G401.6 (cell line): ENCODE measurements around the gene ITGB1BP1.

Experiments
- FAIRE-seq: peaks from 2 replicates; lab custom pipeline; 2012; peaks lifted over from hg19 to GRCh38; lab: Jason Lieb, UNC

Gene ITGB1BP1, protein sequence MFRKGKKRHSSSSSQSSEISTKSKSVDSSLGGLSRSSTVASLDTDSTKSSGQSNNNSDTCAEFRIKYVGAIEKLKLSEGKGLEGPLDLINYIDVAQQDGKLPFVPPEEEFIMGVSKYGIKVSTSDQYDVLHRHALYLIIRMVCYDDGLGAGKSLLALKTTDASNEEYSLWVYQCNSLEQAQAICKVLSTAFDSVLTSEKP

DNA sequence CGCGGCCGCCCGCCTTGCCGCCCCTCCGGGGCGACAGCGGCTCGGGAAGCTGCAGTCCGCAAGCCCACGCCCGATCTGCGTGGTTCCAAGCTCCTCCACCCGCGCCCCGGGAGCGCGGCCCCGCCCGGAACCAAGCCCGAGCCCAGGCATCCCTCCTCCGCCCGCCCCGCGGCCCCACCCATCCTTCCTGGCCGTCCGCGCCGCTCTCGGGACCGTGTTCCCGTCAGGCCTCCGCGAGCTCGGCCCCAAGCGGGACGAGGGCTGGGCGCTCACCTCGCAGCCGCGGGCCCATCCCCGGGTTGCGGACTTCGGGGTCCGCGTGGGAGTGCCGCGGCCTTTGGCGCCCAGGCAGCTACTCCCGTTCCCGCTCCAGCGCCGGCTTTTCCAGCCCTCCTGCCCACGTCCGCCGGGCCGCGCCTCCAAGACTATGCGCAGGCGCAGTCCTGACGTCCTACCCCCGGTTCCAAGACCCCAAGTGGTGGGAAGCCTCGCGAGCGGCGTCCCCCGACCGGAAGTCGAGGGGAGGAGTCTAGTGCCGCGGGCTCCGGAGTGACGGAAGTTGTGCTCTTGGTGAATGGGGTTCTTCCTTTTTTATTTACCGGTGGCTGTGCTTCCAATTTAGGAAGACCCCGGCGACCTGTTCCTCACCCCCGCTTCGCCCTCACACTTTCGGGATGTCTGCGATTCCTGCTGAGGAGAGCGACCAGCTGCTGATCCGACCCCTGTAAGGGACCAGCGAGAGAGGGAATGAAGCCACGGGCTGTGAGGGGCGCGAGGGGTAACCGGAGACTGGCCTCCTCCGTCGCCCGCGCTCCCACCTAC, at the start of gene ITGB1BP1, which contains the start of gene CPSF3:
Gene ITGB1BP1, minus strand, starts transcription at position 429 of the 822 bp plus-strand sequence. CDS start 4,831 bp downstream, outside the sequence.
Gene CPSF3, plus strand, starts transcription at position 555 of the 822 bp plus-strand sequence. Its CDS starts 120 bp downstream, at position 675.
- peak; percentile 94 for FAIRE-seq

DNA sequence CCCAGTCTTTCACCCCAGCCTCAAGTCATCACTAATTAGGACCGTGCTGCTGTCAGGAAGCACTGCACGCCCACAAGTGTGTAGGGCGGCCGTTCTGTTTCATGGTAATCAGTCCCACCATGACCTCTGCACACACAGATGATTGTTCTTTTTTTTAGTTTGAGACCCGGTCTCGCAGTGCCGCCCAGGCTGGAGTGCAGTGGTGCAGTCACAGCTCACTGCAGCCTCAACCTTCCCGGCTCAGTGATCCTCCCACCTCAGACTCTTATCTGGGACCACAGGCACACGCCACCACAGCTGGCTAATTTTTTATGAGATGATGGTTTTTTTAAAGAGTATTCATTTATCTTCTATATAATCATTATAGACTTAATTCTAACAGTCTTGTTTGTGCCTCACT, 49.2 kb upstream of the ITGB1BP1 start:
- FAIRE-seq, result no peak

DNA sequence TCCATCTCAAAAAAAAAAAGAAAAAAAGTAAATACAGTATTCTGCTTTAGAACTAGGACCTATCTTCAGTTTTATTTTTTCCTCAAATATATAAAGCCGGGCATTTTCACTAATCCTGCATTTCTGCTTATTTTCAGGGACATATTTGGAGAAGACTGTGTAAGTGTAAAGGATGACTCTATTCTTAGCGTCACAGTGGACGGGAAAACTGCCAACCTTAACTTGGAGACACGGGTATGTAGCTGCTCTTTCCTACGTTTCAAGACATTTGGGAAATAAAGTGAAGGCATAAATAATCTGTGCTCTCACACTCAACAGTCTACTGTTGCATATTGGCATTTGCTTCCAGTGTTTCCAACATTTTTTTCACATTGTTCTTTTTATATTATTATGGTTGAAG, 47.9 kb upstream of the ITGB1BP1 start:
- no peak for FAIRE-seq

DNA sequence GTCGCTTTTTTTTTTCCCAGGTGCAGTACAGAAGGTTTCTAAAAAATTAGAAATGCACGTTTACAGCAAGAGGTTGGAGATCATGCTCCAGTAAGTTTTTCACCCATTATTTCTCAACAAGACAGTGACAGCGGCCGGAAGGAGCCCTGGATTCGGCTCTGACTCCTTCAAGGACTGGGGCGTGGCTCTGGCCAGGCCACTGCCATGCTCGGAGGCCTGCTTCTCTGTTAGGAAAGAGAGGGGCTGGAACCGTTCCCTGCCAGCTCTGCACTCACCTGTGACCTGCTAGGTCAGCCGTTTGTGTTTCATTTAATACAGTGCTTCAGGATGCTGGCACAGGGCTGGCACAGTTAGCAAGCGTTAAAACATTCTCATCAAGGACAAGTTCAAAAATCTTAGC, 44.4 kb upstream of the ITGB1BP1 start:
- FAIRE-seq, result no peak

DNA sequence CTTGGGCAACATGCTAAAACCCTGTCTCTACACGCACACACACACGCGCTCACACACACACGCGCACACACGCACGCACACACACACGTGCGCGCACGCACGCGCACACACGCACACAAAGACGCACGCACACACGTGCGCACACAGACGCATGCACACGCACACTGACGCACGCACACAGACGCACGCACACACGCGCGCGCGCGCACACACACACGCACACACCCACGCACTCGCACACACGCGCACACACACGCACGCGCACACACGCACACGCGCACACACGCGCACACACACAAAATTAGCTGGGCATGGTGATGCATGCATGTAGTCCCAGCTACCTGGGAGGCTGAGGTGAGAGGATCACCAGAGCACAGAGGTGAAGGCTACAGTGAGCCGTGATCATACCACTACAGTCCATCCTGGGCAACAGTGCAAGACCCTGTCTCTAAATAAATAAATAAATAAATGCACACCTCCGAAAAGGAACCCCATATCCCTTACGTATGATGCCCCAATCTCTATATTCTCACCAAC, 42.9 kb upstream of the ITGB1BP1 start:
- no peak for FAIRE-seq

DNA sequence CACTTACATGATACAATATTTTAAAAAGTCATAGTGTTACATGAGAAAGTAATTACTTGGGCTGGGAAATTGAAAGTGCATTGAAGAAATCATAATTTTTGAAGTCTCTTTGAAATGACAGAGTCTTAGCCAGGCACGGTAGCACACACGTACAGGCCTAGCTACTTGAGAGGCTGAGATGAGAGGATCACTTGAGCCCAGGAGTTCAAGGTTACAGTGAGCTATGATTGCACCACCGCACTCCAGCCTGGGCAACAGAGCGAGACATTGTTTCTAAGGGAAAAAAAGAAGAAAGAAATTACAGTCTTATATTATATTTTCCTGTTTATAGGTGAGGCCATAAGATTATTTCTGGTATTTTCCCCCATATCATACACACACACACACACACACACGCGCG, 41.8 kb upstream of the ITGB1BP1 start:
- FAIRE-seq, result no peak

DNA sequence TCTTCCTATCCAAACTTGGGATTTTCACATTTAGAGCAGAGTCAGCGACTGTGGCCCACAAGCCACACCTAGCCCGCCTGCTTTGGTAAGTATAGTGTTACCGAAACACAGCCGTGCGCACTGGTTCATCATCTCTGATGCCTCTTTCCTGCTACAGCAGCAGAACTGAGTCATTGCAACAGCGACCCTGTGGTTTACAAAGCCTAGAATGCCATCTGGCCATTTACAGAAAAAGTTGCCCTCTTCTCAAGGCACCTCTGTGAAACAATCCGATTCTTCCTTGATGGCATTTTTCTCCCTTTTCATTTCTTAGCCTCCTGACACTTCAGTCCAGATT, 40.3 kb upstream of the ITGB1BP1 start:
- no peak for FAIRE-seq

DNA sequence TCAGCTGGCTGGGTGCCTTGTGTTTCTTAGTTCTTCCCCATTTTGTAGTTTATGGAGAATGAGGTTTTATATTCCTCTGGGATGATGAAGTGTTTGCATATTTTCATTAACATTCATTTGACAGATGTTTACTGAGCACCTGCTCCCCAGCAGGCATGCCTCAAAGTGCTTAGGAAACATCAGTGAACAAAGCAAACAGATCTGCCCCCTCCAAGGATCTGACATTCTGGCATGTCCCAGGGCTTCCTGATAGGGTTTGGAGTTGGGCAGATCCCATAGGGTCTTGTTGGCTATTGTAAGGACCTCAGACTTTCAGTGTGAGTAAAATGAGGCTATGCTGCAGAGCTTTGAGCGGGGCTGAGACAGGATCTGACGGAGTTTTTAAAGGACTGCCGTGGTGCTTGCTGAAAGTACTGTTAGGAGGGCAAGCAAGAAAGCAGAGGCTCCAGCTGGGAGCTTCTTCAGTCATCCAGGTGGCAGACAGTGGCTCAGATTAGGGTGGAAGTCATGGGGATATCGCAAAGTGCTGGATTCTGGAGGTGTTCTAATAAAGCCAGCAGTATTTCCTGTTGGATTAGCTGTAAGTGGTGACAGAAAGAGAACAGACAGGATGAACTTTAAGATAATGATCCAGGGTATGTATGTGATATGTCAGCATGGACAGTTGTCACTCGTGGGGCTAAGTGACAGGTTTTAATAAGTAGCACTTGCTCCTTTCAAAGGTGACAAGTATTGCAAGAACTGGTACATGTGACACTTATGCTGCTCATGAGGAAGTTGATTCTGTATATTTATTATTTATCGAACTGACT, 39.8 kb upstream of the ITGB1BP1 start:
- FAIRE-seq, result no peak

DNA sequence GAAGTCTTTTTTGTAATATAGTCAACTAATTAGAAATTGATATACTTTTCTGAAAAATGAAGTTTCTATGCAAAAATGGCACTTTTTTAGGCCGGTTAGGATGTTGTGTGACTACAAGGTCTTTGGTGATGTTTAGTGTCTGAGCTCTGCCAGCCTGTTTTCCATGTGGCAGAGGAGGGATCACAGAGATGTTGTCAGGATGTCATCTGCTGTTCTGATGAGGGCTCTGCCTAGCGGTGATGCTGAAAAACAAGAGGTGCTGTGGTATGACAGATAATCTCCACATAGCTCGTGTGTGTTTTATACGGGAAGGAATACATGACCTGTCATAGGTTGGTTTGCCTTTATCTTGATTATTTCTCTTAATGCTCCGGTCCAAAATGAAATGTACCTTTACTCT, 39.0 kb upstream of the ITGB1BP1 start:
- no peak for FAIRE-seq

DNA sequence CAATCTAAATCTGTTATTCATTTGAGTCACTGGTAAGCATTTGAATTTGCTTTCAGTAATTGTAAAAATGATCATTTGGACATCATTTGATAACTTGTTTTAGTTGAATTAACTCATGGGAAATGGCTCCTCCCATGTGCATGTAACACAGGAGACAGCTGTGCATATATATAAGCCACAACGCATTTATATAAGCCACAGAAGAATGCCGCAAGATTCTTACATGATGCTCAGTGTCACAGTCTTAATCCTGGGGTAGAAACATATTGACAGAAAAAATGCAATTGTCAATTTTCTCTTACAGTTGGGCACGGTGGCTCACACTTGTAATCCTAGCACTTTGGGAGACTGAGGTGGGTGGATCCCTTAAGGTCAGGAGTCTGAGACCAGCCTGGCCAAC, 37.8 kb upstream of the ITGB1BP1 start:
- no peak for FAIRE-seq

DNA sequence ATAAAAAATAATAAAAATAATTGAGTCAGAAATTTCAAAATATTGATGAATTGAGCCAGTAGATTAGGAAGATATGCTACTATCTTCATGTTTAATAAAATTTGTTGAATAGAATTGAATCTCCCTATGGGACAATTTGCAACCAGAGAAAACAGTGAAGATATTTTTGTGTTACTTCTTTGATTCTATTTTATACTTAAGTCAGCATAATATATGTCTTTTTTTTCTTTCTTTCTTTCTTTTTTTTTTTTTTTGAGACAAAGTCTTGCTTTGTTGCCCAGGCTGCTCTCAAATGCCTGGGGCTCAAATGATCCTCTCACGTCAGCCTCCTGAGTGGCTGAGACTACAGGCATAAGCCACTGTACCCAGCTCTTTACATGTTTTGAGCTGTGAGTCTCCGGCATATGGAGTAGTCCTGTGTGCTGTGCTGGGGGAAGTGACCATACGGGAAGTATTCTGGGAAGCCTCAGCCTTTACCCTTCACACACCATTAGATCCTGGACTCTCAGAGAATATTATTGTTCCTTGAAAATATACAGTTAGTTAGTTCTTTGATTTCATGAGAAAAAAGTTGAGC, 37.2 kb upstream of the ITGB1BP1 start:
- FAIRE-seq, result no peak

DNA sequence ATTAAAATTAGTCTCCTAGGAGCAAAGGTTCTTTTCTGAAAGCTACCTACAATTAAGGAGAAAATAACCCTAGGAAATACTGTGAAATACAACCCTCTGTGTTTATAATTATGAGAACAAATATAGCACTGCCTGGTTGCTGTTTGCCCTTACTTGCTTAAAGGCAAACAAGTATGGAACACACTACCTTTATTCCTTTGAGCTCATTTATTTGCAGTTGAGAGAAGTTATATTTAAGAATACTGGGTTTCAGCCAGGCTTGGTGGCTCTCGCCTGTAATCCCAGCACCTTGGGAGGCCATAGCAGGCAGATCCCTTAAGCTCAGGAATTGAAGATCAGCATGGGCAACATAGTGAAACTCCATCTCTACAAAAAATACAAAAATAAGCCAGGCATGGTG, 27.9 kb upstream of the ITGB1BP1 start:
- no peak for FAIRE-seq

DNA sequence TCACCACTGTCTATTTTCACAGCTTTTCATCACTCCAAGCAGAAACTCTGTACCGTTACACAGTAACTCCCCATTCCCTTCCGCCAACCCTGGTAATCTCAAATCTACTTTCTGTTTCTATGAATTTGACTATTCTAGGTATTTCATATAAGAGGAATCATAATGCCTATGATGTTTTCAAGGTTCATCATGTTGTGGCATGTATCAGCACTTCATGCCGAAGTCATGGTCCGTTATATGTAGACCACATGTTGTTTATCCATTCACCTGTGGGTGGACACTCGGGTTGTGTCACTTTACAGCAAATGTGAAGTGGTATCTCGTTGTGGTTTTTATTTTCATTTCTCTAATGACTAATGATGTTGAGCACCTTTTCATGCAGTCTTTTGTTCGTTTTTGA, 21.8 kb upstream of the ITGB1BP1 start:
- no peak for FAIRE-seq

DNA sequence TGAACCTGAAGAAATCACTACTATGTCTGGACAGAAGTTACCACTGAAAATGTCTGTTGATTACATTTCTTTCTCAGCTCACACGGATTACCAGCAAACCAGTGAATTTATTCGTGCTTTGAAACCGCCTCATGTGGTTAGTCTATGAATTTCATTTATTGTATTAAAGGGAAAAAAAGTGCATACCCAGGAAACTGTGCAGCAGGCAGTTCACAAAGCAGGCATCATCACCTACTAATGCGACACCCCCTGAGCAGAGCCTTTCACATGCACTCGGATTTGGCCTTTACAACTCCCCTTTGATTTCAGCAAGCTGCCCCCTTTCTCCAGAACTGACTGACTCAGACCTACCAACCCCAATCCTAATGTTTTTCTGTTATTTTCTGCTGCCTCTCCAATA, 20.2 kb upstream of the ITGB1BP1 start:
- FAIRE-seq, result no peak

DNA sequence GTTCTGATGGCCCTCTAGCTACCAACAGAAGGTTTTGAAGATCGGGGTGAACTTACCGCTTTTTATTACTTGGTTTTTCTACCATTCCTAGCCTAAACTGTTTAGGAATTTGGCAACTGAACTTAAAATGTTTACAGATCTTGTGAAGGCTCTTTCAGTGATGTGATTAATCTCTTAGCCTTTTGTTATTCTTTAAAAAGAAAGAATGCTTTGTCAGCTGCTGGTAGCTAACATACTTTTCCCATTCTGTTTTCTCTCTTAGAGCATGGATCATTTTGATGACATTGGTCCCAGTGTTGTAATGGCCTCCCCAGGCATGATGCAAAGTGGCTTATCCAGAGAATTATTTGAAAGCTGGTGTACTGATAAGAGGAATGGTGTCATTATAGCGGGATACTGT, 18.2 kb upstream of the ITGB1BP1 start:
- no peak for FAIRE-seq

DNA sequence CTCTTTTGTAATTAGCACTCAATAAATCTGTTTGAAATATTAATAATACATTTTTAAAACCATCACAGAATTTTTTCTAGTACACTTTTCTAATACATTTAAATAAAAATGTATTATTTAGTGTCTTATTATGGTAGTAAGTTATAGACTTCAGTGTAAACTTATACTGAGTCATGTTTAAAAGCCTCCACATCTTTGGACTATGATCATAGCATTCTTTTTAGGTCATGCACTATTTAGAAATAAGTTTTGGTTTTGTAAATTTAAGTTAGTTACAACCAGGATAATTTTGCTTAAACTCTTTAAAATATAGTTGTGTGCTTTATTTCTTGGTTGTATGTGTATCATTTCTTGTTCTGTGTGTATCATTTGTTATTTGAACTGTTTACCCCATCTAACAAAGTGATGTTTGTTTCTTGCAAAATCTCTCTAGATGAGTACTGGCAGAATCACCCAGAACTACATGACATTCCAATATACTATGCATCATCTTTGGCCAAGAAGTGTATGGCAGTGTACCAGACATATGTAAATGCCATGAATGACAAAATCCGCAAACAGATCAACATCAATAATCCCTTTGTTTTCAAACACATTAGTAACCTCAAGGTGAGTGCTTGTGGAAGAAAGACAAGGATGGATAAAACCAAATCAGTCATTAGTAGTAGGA, 16.9 kb upstream of the ITGB1BP1 start:
- FAIRE-seq, result peak; percentile 60

DNA sequence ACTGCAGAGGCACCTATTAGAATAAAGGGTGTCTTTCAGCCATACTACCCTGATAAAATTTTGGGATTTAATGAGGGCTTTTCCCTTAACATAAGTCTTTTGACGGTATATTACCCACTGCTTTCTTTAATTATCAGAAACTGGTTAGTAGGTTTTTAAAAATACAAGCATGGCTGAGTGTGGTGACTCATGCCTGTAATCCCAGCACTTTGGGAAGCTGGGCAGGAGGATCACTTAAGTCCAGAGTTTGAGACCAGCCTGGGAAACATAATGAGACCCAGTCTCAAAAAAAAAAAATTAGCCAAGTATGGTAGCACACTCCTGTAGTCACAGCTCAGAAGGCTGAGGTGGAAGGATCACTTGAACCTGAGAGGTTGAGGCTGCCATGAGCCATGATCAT, 16.2 kb upstream of the ITGB1BP1 start:
- no peak for FAIRE-seq

DNA sequence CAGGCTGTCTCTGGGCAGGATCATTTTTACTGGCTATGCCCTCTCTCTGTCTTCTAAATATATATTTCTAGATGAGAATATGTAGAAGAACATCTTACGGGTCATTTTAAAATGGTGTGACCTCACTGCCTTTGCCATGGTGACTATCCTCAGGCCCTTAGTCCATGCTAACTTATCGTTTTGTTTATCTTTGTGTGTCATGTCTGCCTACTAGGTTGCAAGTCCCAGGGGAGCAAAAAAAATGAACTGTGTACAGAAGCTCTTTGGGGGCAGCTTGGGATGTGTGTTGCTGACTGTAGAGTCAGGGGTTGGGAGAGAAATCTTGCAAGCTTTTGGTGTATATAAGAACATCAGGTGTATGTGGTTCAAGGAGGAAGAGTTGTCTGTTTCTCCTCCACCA, 11.2 kb upstream of the ITGB1BP1 start:
- FAIRE-seq, result no peak

DNA sequence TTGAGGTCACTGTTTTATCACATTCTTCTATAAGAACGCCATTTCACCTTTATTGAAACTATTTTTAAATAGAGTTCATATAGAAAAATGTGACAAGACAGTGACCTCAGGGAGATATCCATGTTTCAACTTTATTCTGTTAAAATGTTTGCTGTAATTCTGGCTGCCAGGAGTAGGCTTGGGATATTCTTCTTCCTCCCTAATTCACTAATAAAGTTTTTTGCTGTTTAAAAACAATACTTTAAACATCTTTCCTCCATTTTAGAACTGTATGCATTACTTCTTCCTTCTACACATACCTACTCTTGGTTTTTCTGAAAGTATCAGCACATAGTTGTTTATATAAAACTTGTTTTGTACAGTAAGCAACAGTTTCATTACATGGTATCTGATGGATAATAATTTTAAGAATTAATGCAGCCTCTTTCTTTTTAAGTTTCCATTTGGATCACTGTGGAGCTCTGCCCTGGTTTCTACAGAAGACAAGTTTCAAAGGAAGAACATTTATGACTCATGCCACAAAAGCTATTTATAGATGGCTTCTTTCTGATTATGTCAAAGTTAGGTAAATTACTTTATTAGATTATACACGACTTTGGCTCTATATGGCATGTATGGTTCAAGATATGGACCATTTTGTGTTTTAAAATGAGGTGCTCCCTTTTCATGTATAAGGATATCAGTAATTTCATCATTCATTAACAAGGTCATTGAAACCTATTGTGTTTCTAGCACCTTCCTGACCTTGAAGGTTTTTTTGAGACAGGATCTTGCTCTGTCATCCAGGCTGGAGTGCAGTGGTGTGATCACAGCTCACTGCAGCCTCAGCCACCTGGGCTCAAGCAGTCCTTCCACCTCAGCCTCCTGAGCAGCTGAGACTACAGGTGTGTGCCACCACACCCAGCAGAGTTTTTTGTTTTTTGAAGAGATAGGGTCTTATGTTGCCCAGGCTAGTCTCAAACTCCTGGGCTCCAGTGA, 7.3 kb upstream of the ITGB1BP1 start:
- no peak for FAIRE-seq

DNA sequence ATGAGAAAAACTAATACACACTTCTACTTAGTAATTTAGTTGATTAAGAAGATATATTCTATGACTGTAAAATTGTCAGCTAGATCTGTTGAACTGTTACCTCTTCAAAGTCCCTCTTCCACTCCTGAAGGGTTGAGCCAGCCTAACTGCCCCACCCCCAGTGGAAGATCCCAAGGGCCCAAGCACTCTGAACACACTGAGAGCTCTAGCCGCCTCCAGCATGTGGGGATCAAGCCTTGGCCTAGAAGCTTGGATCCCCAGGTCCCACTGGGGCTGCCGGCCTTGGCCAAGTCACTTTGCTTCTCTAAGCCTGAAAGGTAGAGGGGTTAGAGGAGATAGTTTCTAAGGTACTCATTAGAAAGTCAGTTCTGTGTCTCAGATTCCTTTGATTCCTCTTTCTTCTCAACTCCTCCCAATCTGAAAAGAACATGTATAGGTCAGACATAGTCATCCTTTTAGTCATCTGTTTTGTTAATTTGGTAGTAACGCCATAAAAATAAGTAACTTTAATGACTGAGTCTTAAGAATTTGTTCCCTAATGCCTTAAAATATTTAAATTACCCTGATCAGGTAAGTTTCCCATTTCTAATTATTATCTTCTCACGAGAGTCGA, 5.7 kb upstream of the ITGB1BP1 start:
- FAIRE-seq, result no peak
